GM21737 (cell line): ENCODE measurements around the gene PDE6A.

Source experiments
- ATAC-seq: cut with Tn5 transposase; IDR thresholded peaks from one replicate; pipeline ENCODE4 v1.9.1; 2021; ENCODE audit warnings: mild to moderate bottlenecking, moderate library complexity; ENCODE audit not compliant: unreplicated experiment

The PDE6A gene

GRCh38 chr5:149944666-149945065, at the start of gene PDE6A:
Gene PDE6A (minus strand): TSS chr5:149944793. CDS start chr5:149944673, 120 bp downstream.
- no peak for ATAC-seq

GRCh38 chr5:149993471-149993870, 48.9 kb upstream of the PDE6A start:
- no peak for ATAC-seq

GRCh38 chr5:149990518-149991376, 46.2 kb upstream of the PDE6A start:
- peak; percentile 67 for ATAC-seq

GRCh38 chr5:149988126-149988525, 43.5 kb upstream of the PDE6A start:
- no peak for ATAC-seq

GRCh38 chr5:149982505-149982904, 37.9 kb upstream of the PDE6A start:
- ATAC-seq, result no peak

GRCh38 chr5:149981206-149981605, 36.6 kb upstream of the PDE6A start:
- no peak for ATAC-seq

- ATAC-seq, result no peak
Measured at GRCh38 chr5:149979896-149980295, 35.3 kb upstream of the PDE6A start.

- ATAC-seq, result no peak
Measured at GRCh38 chr5:149975409-149975808, 30.8 kb upstream of the PDE6A start.

- no peak for ATAC-seq
Measured at GRCh38 chr5:149969181-149969930, 24.8 kb upstream of the PDE6A start.

GRCh38 chr5:149966946-149967345, 22.4 kb upstream of the PDE6A start:
- no peak for ATAC-seq

- no peak for ATAC-seq
Measured at GRCh38 chr5:149963729-149964128, 19.1 kb upstream of the PDE6A start.

GRCh38 chr5:149962601-149963300, 18.2 kb upstream of the PDE6A start:
- no peak for ATAC-seq

- ATAC-seq, result no peak
Measured at GRCh38 chr5:149961957-149962409, 17.4 kb upstream of the PDE6A start.

- no peak for ATAC-seq
Measured at GRCh38 chr5:149961186-149961685, 16.6 kb upstream of the PDE6A start.

GRCh38 chr5:149960272-149961185, 15.9 kb upstream of the PDE6A start, which contains the start of gene SLC26A2:
Gene SLC26A2 (plus strand): TSS chr5:149960758. CDS start chr5:149977653, 16,895 bp downstream.
- peak; percentile 99 for ATAC-seq

GRCh38 chr5:149959406-149960236, 15.0 kb upstream of the PDE6A start:
- ATAC-seq, result no peak

- no peak for ATAC-seq
Measured at GRCh38 chr5:149957855-149958254, 13.3 kb upstream of the PDE6A start.

GRCh38 chr5:149956685-149957084, 12.1 kb upstream of the PDE6A start:
- no peak for ATAC-seq

- no peak for ATAC-seq
Measured at GRCh38 chr5:149954798-149955197, 10.2 kb upstream of the PDE6A start.
